Measurements from ENCODE around the gene FABP6. TPM values are rescaled to one million over a fixed set of nuclear protein-coding genes. Genes with fewer than 3 reads are reported as not detected.

The FABP6 gene
- total RNA-seq, 2 donors from 2014 or later, result 0.37 to 1.9 TPM

DNA sequence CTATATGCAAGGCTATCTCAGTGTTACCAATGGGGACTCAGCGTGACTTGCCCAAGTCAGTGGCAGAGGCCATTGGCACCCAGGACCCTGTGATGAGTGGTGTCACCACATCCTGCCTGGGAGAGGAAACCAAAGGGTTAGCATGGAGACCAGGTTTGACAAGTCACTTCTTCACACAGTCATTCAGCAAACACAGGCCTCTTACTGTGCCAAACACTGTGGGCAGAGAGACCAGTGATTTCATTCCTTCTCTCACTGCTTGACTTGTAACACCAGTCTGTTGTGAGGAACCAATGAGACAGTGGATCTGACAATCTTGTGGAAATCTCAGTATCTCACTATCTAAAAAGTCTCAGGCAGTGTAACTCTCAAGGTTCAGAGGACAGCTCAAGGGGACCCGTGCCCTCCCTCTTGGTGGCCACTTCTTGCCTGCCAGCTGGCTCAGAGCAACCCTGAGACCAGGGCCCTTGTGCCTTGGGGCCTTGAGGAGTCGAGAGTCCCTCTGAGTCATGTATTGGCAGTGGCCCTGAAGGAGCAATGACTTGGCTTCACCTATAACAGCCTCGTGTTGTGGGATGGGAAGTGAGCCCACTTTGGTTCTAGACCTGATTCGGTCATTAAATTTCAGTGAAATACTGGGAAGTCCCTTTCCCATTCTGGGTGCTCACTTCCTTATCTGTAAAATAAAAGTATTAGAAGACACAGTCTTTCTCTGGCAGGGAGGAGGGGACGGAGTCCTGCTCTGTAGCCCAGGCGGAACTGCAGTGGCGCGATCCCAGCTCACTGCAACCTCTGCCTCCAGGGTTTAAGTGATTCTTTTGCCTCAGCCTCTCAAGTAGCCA is 1.6 kb downstream of the FABP6 start:
- no peaks in the 10 kb centered on the region for H3K36me3 ChIP-seq (ENCODE audit: control insufficient read depth, insufficient read depth, low read length)
- H3K36me3 Mint-ChIP-seq (ENCODE audit: low read depth), result no peaks in the 10 kb centered on the region
- peaks cover 7% of the 10 kb centered on the region for H3K9me3 ChIP-seq (ENCODE audit: control insufficient read depth, low read length)
- no peak for TF ChIP-seq CTCF (conservative IDR thresholded peaks at IDR 0.05)
- no peaks in the 10 kb centered on the region for H3K27me3 ChIP-seq (ENCODE audit: control insufficient read depth, insufficient read depth, low read length, poor library complexity, severe bottlenecking)
- WGBS, 2 experiments (ENCODE audit: insufficient coverage in 1 of 2, insufficient read length in 1 of 2), result 93 to 96% methylated on average over 8 to 9 of the region's 9 CpGs
- no peak overlapping the region for H3K27ac ChIP-seq (ENCODE audit: low read depth, low read length)
- DNase-seq, result no peak
- H3K4me3 Mint-ChIP-seq, result no peak overlapping the region
- H3K4me1 ChIP-seq (ENCODE audit: control insufficient read depth, insufficient read depth, low read length), result no peaks in the 10 kb centered on the region
- H3K9ac ChIP-seq (ENCODE audit: extremely low read depth, low read length, poor library complexity, severe bottlenecking), result no peak overlapping the region
- no peaks in the 10 kb centered on the region for H3K4me1 Mint-ChIP-seq
- peaks cover 4% of the 10 kb centered on the region for H3K9me3 Mint-ChIP-seq
- no peaks in the 10 kb centered on the region for H3K27me3 Mint-ChIP-seq (ENCODE audit: insufficient read depth)
- H3K27ac Mint-ChIP-seq, result no peak overlapping the region
- no peak overlapping the region for H3K4me3 ChIP-seq (ENCODE audit: low read length)

DNA sequence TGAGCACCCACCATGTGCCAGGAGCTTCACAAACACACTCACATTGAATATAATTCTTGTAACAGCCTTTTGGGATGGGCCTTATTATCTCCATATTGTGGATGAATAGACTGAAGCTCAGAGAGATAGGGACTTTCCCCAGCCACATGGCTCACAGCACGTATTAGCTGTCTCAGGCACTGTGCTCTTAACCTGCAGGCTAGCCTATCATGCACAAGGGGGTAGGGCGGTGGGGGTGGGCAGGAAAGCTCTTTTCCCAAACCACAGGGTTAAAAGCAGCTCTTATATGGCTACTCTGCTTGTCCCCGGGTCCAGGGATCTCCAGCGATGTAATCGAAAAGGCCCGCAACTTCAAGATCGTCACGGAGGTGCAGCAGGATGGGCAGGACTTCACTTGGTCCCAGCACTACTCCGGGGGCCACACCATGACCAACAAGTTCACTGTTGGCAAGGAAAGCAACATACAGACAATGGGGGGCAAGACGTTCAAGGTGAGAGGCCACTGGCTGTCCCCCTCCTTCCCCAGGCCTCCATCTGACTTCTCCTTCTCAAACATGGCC is 2.6 kb downstream of the FABP6 start:
- Mint-ChIP-seq H3K4me1 (no peaks in the 10 kb centered on the region), H3K4me3 (no peak overlapping the region), H3K9me3 (peaks cover 4% of the 10 kb centered on the region), H3K27me3 (ENCODE audit: insufficient read depth) (no peaks in the 10 kb centered on the region), H3K36me3 (ENCODE audit: low read depth) (no peaks in the 10 kb centered on the region), H3K27ac (no peak overlapping the region)
- no peak overlapping the region for H3K9ac ChIP-seq (ENCODE audit: extremely low read depth, low read length, poor library complexity, severe bottlenecking)
- TF ChIP-seq CTCF (conservative IDR thresholded peaks at IDR 0.05), result no peak
- DNase-seq, result no peak
- H3K9me3 ChIP-seq (ENCODE audit: control insufficient read depth, low read length), result peaks cover 7% of the 10 kb centered on the region
- no peaks in the 10 kb centered on the region for H3K4me1 ChIP-seq (ENCODE audit: control insufficient read depth, insufficient read depth, low read length)
- H3K36me3 ChIP-seq (ENCODE audit: control insufficient read depth, insufficient read depth, low read length), result no peaks in the 10 kb centered on the region
- no peak overlapping the region for H3K4me3 ChIP-seq (ENCODE audit: low read length)
- 83 to 84% methylated on average over 9 to 10 of the region's 10 CpGs for WGBS, 2 experiments (ENCODE audit: insufficient coverage in 1 of 2, insufficient read length in 1 of 2)
- H3K27ac ChIP-seq (ENCODE audit: low read depth, low read length), result no peak overlapping the region
- H3K27me3 ChIP-seq (ENCODE audit: control insufficient read depth, insufficient read depth, low read length, poor library complexity, severe bottlenecking), result no peaks in the 10 kb centered on the region

GRCh38 chr5:160233215-160233614 is 3.9 kb downstream of the FABP6 start:
- Histone ChIP-seq H3K36me3 (ENCODE audit: control insufficient read depth, insufficient read depth, low read length) (no peaks in the 10 kb centered on the region), H3K4me1 (ENCODE audit: control insufficient read depth, insufficient read depth, low read length) (no peaks in the 10 kb centered on the region), H3K4me3 (ENCODE audit: low read length) (no peak overlapping the region), H3K9me3 (ENCODE audit: control insufficient read depth, low read length) (peaks cover 7% of the 10 kb centered on the region), H3K27ac (ENCODE audit: low read depth, low read length) (no peak overlapping the region), H3K9ac (ENCODE audit: extremely low read depth, low read length, poor library complexity, severe bottlenecking) (no peak overlapping the region), H3K27me3 (ENCODE audit: control insufficient read depth, insufficient read depth, low read length, poor library complexity, severe bottlenecking) (no peaks in the 10 kb centered on the region)
- H3K27me3 Mint-ChIP-seq (ENCODE audit: insufficient read depth), result no peaks in the 10 kb centered on the region
- peaks cover 4% of the 10 kb centered on the region for H3K9me3 Mint-ChIP-seq
- 93 to 98% methylated on average over 4 to 5 of the region's 5 CpGs for WGBS, 2 experiments (ENCODE audit: insufficient coverage in 1 of 2, insufficient read length in 1 of 2)
- no peak overlapping the region for H3K27ac Mint-ChIP-seq
- no peaks in the 10 kb centered on the region for H3K36me3 Mint-ChIP-seq (ENCODE audit: low read depth)
- no peak for TF ChIP-seq CTCF (conservative IDR thresholded peaks at IDR 0.05)
- H3K4me3 Mint-ChIP-seq, result no peak overlapping the region
- DNase-seq, result no peak
- peaks cover 2% of the 10 kb centered on the region for H3K4me1 Mint-ChIP-seq
